ENCODE data around the gene DEXI.
A peak's percentile ranks its signal among the peaks of the same experiment; 100 is the strongest.

The DEXI gene

DNA sequence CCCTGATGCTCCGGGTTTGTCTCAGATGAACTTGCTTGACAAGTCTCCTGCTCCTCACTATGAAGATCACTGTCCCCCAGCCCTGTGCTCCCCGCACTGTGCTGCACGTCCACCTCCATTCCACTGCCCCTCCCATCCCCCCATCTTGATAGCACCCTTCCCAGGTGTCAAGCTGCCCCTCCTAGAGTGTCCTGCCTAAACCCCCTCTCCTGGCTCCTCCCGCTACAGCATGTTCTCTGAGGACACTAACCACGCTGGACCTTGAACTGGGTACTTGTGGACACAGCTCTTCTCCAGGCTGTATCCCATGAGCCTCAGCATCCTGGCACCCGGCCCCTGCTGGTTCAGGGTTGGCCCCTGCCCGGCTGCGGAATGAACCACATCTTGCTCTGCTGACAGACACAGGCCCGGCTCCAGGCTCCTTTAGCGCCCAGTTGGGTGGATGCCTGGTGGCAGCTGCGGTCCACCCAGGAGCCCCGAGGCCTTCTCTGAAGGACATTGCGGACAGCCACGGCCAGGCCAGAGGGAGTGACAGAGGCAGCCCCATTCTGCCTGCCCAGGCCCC, 18.5 kb downstream of the DEXI start:
- DNase-seq, result no peak

DNA sequence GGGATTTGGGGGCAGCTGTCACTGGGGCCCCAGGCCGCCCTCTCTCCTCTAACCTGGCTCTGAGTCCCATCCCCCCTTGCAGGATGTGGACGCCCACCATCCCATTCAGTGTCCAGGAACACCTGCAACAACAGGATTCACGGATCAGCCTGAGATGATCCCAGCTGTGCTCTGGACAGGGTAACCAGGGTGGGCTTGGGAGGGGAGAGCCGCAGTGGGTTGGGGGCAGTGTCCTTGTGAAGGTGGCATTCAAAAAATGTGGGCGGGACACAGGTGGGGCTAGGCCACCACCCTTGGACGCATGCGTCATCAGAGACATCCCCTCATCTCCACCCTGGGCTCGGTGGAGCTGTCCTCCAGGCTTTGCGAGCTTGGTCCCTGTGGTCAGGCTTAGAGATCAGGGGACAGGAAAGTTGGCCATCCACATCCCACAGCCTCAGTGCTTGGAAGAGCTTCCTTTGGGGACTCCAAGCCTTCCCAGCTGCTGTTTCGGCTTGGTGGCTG, 19.1 kb downstream of the DEXI start:
- DNase-seq, result no peak

DNA sequence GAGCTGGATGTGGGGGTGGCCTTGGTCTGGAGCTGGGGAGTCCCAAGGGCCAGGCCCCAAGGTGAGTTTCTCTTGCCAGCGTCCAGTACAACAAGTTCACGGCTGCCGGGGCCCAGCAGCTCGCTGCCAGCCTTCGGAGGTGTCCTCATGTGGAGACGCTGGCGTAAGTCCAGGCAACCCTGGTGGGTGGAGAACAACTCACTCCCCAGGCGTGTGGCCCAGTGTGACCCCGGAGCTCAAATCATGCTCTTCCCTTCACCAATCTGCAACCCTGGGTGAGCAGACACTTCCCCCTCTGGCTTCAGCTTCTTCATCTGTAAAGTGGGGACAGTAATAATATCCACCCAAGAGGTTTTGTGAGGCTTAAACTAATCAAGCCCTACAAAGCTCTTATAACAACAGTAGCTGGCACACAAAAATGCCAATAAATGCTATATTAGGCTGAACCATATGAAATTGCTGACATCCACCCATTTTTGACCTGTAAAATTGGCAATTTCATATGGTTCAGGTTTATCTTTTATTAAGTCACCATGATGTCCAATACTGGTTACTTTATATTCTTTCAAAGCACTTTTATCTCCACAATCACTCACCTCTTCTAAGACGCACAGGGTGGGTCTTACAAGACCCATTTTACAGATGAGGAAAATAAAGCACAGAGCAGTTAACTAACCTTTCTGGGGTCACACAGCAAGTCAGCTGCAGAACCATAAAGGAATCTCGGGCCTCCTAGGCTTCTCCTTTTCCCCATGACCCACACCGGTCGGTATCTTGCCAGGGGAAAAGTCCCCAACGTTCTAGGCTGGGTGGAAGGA, 19.7 kb downstream of the DEXI start:
- DNase-seq, result no peak

DNA sequence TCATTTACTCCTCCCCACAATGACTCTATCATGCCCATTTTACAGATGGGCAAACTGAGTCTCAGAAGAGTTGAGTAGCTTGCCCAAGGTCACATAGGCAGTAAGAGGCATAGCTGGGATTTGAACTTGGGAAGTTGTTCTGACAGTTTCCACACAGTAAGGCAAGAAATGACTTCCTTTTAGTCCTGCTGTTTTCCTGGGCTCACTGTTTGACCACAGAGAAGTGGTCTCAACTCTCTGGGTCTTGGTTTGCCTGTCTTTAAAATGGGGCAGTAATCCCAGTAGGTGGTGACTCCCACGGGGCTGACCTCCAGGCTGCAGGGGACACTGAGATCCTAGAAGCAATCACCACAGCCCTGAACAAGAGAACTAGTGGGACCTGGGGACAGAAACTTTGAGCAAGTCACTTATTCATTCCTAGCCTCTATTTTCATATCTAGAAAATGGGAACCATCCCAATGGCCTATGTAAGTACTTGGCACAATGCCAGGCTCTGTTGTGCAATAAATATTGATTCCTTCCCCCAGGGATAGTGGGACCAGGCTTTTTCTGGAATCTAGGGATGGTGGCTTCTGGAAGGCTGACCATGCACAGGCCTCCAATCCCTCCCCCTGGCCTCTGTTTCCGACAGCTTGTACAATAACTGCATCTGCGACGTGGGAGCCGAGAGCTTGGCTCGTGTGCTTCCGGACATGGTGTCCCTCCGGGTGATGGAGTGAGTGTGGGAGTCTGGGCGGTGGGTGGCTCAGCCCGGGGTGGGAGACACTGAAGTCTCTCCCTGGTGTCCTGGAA, 20.5 kb downstream of the DEXI start:
- DNase-seq, result no peak

DNA sequence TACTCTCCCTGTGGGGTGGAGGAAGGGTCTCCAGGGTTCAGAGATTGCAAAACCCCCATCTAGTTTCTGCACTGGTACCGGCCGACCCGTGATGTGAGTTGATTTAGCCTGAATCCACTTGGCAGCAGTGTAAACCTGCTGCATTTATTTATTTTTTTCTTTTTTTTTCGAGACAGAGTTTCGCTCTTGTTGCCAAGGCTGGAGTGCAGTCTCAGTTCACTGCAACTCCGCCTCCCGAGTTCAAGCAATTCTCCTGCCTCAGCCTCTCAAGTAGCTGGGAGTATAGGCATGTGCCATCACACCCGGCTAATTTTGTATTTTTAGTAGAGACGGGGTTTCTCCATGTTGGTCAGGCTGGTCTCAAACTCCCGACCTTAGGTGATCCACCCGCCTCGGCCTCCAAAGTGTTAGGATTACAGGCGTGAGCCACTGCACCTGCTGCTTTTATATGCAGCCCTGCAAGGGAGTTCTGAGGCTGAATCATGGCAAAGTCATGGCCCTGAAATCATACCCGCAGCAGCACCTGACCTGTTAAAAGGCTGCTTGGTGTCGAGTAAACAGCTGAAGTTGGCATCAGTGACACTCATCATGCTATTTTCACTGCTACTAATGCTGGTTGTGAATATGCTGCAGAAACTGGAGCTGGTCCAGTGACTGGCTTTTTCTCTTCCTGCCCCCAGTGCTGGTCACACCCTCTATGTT, 21.4 kb downstream of the DEXI start:
- no peak for DNase-seq

DNA sequence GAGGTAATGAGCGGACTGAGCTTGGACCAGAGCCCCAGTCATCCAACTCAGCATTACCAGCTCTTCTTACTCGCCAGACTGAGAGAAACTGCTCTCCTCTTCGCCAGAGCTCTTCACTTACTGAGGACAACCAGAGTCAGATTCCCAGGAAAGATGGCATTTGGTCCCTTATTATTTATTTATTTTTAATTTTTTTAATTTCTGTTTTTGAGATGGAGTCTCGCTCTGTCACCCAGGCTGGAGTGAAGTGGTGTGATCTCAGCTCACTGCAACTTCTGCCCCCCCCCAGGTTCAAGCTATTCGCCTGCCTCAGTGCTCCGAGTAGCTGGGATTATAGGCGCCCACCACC, 23.3 kb downstream of the DEXI start:
- no peak for DNase-seq

DNA sequence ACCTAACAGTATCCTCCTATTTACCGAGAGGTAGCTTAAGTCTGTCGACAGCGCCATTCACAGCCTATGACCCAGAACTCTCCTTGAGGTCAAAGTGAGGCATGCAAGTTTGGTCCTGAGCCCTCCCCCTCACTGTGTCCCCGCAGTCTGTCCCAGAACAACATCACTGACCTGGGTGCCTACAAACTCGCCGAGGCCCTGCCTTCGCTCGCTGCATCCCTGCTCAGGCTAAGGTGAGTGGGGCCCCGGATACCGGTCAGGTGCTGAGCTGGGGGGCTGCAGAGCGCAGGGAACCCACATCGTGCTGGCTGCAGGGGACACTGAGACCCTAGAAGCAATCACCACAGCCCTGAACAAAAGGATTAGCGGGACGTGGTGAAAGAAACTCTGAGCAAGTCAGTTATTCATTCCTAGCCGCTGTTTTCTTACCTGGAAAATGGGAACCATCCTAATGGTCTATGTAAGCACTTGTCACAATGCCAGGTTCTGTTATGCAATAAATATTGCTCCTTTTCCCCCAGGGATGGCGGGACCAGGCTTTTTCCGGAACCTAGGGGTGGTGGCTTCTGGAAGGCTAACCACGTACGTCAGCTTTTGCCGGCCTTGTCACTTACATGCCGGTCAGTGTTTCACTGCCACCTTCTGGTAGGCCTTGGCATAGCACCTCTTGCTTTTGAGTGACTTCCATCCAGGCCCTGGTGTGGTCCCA, 23.8 kb downstream of the DEXI start:
- peak; percentile 70 for DNase-seq

DNA sequence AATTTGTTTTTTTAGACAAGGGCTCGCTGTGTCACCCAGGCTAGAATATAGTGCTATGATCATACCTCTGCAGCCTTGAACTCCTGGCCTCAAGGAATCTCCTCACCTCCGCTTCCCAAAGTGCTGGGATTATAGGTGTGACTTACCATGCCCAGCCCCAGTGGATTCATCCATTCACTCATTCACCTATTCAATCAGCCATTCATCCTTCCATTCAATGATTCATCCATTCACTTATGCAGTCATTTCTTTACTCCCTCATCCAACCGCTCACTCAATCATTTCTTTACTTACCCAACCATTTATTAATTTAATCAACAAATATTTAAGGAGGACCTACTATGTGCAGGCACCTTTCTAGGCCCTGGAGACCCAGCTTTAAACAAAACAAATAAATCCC, 25.7 kb downstream of the DEXI start:
- no peak for DNase-seq

DNA sequence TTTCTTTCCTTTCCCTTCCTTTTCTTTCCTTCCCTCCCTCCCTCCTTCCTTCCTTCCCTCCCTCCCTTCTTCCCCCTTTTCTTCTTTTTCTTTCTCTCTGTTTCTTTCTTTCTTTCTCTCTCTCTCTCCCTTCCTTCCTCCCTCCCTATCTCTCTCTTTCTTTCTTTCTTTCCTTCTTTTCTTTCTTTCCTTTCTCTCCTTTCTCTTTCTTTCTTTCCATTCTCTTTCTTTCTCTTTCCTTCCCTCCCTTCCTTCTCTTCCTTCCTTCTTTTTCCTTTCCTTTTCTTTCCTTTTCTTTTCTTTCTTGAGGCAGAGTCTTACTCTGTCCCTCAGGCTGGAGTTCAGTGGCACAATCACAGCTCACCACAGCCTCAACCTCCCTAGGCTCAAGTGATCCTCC, 31.0 kb downstream of the DEXI start:
- DNase-seq, result no peak

DNA sequence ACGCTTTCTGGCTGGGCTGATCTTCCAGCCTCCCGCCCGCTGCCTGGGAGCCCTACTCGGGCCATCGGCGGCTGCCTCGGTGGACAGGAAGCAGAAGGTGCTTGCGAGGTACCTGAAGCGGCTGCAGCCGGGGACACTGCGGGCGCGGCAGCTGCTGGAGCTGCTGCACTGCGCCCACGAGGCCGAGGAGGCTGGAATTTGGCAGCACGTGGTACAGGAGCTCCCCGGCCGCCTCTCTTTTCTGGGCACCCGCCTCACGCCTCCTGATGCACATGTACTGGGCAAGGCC, 34.6 kb downstream of the DEXI start:
- no peak for DNase-seq

DNA sequence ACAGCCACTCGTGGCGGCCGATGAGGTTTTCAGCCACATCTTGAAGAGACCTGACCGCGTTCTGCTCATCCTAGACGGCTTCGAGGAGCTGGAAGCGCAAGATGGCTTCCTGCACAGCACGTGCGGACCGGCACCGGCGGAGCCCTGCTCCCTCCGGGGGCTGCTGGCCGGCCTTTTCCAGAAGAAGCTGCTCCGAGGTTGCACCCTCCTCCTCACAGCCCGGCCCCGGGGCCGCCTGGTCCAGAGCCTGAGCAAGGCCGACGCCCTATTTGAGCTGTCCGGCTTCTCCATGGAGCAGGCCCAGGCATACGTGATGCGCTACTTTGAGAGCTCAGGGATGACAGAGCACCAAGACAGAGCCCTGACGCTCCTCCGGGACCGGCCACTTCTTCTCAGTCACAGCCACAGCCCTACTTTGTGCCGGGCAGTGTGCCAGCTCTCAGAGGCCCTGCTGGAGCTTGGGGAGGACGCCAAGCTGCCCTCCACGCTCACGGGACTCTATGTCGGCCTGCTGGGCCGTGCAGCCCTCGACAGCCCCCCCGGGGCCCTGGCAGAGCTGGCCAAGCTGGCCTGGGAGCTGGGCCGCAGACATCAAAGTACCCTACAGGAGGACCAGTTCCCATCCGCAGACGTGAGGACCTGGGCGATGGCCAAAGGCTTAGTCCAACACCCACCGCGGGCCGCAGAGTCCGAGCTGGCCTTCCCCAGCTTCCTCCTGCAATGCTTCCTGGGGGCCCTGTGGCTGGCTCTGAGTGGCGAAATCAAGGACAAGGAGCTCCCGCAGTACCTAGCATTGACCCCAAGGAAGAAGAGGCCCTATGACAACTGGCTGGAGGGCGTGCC, 35.1 kb downstream of the DEXI start:
- DNase-seq, result no peak

DNA sequence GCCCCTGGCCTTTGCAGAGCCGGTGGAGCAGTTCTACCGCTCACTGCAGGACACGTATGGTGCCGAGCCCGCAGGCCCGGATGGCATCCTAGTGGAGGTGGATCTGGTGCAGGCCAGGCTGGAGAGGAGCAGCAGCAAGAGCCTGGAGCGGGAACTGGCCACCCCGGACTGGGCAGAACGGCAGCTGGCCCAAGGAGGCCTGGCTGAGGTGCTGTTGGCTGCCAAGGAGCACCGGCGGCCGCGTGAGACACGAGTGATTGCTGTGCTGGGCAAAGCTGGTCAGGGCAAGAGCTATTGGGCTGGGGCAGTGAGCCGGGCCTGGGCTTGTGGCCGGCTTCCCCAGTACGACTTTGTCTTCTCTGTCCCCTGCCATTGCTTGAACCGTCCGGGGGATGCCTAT, 35.8 kb downstream of the DEXI start:
- DNase-seq, result no peak

DNA sequence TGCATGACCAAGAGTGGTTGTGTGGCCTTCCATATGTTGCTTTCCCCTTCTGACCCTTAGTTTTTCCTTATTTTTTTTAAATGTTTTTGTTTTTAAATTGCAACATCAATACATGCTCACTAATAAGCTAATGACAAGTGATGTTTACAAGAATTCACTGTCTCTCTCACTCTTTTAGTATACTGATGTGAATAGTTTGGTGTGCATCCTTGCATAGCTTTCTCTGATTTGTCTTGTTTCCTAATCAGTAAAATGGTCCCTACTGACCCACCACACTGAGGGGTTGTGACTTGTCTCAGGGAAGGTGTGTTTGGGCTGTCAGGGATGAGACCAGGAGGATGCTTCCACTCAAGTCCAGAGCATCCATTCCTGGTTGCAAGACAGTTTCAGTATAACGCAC, 39.3 kb downstream of the DEXI start:
- DNase-seq, result no peak

DNA sequence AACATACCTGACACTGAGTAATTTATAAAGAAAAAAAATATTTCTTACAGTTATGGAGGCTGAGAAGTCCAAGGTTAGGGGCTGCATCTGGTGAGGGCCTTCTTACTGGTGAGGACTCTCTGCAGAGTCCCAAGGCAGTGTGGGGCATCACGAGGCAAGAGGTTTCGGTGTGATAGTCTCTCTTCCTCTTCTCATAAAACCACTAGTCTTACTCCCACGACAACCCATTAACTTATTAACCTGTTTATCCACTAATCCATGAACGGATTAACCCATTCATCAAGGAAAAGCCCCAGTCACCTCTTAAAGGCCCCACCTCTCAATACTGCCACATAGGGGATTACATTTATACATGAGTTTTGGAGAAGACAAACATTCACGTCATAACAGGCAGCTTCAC, 45.1 kb downstream of the DEXI start:
- DNase-seq, result no peak

DNA sequence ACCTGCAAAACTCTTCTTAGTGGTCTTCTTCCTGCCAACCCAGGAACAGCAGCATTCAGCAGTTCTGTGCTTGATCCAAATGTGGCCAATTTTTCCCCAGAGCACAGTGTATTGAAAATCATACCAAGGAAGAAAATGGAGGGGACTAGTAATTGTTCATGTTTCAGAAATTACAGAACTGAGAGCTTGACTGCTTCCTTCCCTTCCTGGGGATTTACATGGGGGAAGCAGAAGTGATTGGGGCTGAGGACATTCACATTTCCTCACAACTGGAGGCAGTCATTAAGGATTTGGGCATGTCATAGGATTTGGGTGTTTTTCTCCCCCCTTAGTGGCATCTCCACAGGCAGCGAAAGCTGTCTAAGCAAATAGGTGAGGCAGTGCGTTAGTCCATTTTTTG, 45.5 kb downstream of the DEXI start:
- no peak for DNase-seq

DNA sequence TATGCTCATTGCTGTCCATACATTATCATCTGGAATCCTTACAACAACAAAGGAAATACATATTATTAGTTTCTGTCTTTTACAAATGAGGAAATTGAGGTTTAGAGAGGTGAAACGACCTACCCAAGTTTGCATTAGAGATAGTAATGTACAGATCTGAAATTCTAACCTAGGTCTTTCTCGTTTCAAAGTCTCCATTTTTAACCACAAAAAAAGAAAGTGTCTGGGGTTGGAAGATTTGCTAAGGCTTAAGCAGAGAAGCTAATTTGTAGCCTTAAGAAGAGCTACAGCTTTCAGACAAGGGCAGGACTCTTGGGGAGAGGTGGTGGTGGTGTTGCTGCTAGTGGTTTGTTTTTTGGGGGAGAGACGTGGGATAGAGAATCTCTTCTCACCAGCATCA, 46.1 kb downstream of the DEXI start:
- DNase-seq, result no peak

DNA sequence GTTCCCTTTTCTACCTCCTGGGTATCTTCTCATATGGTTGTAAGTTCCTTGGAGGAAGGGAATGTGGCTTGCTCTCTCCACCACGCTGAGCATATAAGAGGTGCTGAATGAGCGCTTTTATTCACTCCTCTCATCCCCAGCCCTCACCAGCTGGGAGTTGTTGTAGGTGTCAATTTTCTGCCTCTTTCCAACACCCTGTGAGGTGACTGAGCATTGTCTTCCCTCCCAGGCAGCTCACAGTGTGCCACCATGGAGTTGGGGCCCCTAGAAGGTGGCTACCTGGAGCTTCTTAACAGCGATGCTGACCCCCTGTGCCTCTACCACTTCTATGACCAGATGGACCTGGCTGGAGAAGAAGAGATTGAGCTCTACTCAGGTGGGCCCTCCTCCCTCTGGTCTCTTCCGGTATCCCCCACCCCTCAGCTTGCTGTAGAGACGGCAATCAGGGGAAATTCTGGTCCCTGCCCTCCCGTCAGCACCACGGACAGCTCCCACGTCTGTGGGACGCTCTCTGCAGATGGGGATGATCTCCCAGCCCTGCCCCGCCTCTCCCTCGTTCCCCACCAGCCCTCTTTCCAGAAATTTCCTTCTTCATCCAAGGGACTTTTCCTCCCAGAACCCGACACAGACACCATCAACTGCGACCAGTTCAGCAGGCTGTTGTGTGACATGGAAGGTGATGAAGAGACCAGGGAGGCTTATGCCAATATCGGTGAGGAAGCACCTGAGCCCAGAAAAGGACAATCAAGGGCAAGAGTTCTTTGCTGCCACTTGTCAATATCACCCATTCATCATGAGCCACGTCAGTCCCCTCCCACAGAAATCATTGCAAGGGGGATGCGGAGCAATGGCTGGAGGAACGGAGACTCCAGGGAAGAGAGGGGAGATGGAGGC, 47.0 kb downstream of the DEXI start:
- no peak for DNase-seq

DNA sequence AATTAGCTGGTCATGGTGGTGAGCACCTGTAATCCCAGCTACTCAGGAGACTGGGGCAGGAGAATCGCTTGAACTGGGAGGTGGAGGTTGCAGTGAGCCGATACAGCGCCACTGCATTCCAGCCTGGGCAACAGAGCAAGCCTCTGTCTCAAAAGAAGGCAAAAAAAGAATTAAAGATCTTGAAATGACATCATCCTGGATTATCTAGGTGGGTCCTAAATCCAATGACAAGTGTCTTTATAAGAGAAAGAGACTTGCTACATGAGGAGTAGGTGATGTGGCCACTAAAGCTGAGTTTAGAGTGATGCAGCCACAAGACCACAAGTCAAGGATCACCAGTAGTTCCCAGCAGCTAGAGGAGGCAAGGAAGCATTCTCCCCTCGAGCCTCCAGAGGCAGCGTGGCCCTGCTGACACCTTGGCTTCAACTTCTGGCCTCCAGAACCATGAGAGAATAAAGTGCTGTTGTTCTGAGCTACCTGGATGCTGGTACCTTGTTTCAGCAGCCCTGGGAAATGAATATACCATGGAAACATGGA, 49.4 kb downstream of the DEXI start:
- DNase-seq, result no peak

DNA sequence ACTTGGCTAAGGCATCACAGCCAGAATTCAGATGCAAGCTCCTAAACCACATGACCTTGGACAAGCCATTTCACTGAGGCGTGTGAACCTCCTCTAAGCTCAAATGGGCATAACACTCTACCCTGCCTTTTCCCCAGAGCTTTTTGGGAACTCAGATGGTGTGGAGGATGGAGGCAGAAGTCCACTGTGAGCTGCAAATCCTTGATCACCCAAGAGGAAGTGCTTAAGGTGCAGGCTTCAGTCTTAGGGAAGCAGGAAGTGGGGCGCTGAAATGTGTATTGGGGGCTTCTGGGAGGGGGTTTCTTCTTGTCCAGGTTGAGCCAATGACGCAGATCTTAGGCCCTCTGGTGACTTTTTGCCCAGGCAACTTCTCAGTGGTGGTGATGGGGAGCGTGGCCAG, 52.4 kb downstream of the DEXI start:
- no peak for DNase-seq

DNA sequence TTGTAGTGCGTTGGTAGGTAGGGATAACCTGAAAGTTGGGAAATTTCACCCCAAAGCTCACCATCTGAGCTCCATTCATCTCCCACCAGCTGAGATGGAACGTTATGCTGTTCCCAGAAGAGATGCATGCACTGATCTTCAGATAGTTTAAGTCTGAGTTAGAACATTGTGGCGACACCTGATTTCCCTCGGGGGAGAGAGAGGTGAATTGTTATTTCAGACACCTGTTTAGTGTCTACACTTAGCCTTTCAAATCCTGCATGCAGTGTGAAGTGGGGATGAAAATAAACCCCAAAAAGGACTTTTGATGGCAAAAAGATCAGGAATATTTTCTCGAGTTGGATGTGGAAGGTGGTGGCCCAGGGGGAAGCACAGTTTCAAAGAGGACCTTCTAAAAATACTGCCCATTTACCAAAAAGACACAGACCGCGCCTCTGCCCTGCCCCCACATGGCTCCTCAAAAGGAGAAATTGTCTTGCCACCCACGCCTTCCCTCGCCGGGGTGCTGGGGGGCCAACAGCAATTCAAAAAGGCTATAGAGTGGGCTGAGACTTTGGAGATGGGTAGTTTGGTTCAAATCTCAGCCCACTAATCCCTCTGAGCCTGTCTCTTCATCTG, 53.8 kb downstream of the DEXI start:
- DNase-seq, result no peak
